GM21381 (cell line): ENCODE results near the gene RABAC1.
"Not testable (repeated sequence)": the region's sequence is repeated elsewhere in the genome, so short reads cannot be mapped to it uniquely, and the experiment has no call there.

Experiments
- ATAC-seq: cut with Tn5 transposase; IDR thresholded peaks from one replicate; pipeline ENCODE4 v1.9.1; 2021; ENCODE audit warnings: mild to moderate bottlenecking, moderate library complexity; ENCODE audit not compliant: unreplicated experiment

Gene RABAC1, protein sequence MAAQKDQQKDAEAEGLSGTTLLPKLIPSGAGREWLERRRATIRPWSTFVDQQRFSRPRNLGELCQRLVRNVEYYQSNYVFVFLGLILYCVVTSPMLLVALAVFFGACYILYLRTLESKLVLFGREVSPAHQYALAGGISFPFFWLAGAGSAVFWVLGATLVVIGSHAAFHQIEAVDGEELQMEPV

DNA sequence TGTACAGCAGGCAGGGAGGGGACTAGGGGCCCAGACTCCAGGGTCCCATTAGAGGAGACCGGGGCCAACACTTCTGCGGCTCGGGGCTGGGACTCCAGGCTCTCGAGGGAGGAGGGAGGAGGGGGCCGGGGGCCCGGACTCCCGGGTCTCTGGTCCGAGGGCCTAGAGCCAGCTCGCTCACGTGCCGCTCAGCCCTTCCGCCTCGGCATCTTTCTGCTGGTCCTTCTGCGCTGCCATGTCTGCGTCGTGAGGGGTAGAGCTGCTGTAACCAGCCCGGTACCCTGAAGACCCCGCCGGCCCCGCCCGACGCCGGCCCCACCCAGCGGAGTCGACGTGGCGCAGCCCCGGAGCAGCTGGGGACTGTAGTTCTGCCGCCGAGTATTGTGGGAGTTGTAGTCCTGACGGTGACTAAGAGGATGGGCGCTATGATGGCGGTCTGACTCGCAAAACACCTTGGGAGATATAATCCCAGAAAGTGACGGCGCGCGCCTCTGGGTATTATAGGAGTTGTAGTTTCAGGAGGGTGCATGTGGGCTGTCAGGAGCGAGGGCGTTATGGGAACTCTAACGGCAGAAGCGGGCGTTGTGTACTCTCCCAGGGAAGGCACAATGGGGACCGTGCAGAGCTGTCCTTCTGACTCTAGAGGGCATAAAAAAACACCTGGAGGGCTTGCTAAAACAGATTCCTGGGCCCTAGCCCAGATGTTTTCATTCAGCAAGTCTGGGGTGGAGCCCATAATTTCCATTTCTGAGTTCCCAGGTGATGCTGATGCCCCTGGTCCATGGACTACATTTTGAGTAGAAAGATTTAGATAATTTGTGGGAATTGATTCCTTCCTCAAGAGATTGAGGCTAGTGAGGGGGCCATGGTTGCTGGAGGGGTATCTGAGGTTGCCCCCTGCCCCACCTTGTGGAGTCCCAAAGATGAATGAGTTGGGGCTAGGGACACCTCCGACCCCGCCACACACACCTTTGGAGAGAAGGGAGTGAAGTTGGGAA, at the start of gene RABAC1:
Gene RABAC1 (minus strand): TSS at position 266 of the 998 bp plus-strand sequence. CDS start 29 bp downstream, at position 237.
- peak; percentile 77 for ATAC-seq

DNA sequence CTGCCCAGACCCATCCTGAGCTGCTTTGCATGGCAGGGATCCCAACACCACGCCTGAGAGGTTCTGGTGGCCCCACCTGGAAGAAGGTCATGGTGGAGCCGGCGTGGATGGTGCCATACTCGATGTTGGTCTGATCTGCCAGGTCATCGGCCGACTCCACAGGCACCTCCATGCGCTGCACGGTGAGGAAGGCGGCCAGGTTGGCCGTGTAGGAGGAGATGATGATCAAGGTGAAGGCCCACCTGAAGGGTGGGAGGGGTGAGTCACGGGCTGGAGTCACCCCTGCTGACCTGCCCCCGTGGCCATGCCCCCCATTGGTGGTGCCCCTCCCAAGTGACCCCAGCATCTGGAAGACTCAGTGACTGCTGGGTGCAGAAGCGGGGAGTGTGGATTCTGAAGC, 47.4 kb upstream of the RABAC1 start:
- ATAC-seq = no peak

- ATAC-seq = no peak
Measured at GRCh38 chr19:42005504-42005903, 46.4 kb upstream of the RABAC1 start.

DNA sequence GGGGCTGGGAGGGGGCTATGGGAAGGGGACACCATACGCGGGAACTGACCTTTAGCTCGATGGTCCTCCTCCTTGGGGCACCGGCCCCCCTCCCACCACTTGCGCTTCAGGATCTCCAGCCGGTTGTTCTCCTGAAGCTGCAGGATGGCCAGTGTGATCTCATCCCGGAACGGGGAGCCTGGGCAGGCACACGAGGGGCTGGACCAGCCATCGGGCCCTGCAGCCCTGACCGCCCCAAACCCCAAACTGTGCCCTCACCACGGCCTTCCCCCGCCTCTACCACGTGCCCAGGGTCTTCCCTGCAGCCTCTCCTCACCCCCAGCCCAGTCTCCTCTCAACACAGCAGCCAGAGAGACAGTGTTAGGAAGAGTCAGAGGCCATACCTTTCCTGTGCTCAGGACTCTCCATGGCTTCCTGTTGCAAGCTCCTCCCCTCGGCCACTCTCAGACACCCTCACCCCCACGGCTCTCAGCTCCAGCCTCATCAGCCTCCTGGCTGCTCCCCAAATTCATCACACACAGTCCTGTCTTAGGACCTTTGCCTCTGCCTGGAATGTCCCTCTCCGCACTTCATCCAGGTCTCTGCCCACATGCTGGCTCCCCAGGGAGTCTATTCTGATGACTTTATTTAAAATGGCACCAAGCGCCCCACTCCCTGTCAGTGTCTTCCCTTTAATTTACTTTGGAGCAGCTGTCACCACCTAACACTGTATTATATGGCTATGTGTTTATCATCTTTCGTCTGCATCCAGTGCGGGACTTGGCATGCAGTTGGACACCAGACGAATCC, 44.6 kb upstream of the RABAC1 start:
- no peak for ATAC-seq

GRCh38 chr19:41999878-42000208, 40.7 kb upstream of the RABAC1 start:
- no peak for ATAC-seq

GRCh38 chr19:41999071-41999877, 40.2 kb upstream of the RABAC1 start:
- ATAC-seq = no peak

DNA sequence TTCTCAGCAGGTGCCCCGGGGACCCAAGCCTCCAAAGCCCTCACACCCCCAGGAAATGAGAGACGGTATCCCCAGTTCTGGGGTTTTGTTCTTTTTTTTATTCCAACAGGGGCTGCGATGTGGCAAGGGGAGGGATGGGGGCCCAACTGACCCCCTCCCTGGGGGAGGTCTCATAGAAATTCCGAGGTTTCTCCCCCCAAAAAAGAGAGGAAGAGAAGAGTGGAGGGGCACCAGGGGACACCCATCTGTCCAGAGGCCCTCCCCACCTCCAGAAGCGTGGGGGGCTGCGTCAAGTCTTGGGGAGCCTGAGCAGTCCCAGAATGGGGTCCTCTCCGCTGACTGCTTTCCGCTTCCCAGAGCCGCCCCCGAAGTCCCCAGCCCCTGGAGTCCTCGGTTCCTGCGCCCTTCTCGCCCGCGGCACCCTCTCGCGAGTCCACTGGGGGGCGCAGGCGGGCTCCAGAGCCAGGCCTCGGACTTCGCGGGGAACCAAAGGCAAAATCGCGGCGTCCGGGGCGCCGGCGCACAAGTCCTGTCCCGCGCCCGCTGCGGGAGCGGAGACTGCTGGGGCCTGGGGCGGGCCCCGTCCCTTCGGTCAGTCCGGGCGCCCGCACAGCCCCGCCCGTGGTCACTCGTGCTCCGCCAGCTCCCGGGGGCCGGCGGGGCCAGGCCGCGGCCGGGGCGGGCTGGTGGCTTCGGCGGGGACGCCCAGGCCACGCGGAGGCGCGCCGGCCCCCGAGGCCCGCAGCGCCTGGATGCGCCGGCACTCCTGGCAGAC, 39.3 kb upstream of the RABAC1 start:
- no peak for ATAC-seq

DNA sequence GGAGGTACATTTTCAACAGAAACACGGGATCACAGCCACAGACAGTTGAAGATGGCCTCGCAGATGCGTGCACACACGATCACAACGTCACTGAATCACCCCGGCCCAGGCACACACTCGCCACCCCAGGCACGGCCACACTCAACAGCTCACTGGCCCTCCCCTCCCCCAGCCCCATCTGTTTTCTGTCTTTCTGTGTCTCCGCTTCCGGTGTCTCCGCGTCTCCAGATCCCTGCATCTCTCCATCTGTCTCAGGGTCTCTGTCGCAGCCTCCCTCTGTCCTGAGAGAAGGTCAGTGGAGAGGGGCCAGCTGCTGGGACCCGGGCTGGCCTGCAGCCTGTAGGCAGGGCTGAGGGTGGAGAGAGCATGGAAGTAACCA, 38.7 kb upstream of the RABAC1 start:
- ATAC-seq = no peak

- no peak for ATAC-seq
Measured at GRCh38 chr19:41997121-41997850, 38.2 kb upstream of the RABAC1 start.

DNA sequence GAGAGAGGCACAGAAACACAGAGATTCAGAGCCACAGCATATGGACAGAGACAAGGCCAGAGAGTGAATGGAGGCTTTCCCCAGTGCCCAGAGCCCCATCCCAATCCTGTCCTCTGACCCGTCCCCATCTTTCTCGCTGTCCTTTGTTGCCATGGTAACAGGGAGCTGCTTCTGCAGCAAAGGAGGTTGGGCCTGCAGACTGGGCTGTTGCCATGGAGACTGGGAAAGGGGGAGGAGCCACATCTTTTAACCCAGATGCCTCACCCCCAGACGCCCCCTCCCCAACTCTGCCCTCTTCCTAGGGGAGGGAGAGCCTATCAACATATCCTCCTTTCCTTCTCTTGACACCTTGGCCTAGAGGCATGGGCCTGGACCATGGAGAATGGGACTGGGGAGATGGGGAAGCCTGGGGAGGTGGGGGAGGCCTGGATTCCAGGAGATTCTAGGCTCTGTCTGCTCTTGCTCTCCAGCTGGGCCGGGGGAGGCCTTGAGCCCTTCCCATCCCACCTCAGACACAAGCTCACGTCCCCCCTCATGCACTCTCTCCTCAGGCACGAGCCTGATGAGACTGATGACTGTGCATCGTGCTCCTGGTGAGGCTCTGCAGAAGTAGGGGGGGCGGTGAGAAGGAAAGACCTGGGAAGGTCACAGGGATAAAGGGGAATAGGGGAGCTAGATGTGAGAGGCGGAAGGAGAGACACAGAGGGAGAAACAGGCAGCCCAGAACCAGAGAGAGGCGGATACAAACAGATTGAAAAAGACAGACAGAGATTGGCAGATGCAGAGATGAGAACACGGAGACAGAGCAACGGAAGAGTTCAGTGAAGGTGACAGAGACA, 37.1 kb upstream of the RABAC1 start:
- no peak for ATAC-seq

- ATAC-seq = no peak
Measured at GRCh38 chr19:41994994-41995958, 36.2 kb upstream of the RABAC1 start.

GRCh38 chr19:41994521-41994971, 35.4 kb upstream of the RABAC1 start:
- no peak for ATAC-seq

- no peak for ATAC-seq
Measured at GRCh38 chr19:41993612-41994483, 34.7 kb upstream of the RABAC1 start, which contains the start of gene ATP1A3. ATP1A3 (minus strand) TSS chr19:41994230; CDS start chr19:41994076, 154 bp downstream.

DNA sequence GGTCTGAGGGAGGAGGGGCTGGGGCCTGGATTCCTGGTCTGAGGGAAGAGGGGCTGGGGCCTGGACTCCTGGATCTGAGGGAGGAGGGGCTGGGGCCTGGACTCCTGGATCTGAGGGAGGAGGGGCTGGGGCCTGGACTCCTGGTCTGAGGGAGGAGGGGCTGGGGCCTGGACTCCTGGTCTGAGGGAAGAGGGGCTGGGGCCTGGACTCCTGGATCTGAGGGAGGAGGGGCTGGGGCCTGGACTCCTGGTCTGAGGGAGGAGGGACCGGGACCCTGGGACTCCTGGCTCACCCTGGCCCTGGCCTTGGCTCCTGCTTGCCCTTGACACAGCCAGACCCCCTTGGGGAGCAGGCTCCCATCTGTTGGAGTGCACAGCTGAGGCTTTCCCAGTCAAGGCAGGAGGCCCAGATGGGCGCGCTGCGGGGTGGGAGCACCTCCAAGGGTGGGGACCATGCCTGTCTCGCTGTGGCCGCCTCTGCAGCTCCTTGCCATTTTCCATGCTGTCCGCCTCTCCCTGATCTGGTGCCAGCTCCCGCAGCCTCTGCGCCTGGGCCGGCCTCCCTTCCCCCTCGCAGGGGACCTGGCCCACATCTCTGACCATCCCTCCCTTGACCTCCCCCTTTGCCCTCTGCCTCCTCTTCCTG, 32.9 kb upstream of the RABAC1 start:
- not testable (repeated sequence) for ATAC-seq

- no peak for ATAC-seq
Measured at GRCh38 chr19:41991025-41991424, 31.9 kb upstream of the RABAC1 start.
